A549 (cell line): ENCODE measurements around the gene CLDN4. TPM values are rescaled to one million over a fixed set of nuclear protein-coding genes. Genes with fewer than 3 reads are reported as not detected.

Experiments used
- ATAC-seq, 2 experiments: fragments of 200-7000 bp in 1 of 2; fragments of >200 bp in 1 of 2; cut with Nextera tagmentation in 1 of 2; cut with Tn5 transposase in 1 of 2; 3 replicates each; pipeline versions ENCODE4 v1.8.0 to v1.9.1; 2018 to 2020; ENCODE audit warnings: mild to moderate bottlenecking in 1 of 2, moderate library complexity in 1 of 2
- CTCF ChIA-PET: fragments of 300-600 bp; sonication (Branson Sonifier 250); formaldehyde crosslinking; extraction: SDS; loops from one replicate; lab custom pipeline; 2021; ENCODE audit warnings: antibody characterized with exemption, inconsistent platforms; lab: Yijun Ruan, JAX
- POLR2A ChIA-PET: fragments of 350-600 bp; formaldehyde crosslinking; extraction: SDS; loops from one replicate; lab custom pipeline; 2021; ENCODE audit warnings: antibody characterized with exemption, inconsistent platforms; lab: Yijun Ruan, JAX
- DNase-seq, 2 experiments: peaks; one replicate each; pipeline versions ENCODE4 v3.0.0 to v3.0.0-alpha.2; 2011 to 2016; ENCODE audit warnings: low read depth in 1 of 2, low spot score in 1 of 2
- FAIRE-seq: peaks from 2 replicates; lab custom pipeline; 2011; peaks lifted over from hg19 to GRCh38; lab: Jason Lieb, UNC
- H3K27ac ChIP-seq, 2 experiments: fragments of >200 bp; sonication (Bioruptor Twin); formaldehyde crosslinking; 3 replicates each; pipeline ENCODE4 v1.5.1; 2016 to 2017
- H3K4me1 ChIP-seq: fragments of >200 bp; sonication (Bioruptor Twin); formaldehyde crosslinking; 3 replicates; pipeline ENCODE4 v1.6.1; 2016
- H3K4me2 ChIP-seq: fragments of >200 bp; sonication (Bioruptor Twin); formaldehyde crosslinking; 3 replicates; pipeline ENCODE4 v1.6.1; 2016
- H3K4me3 ChIP-seq: fragments of >200 bp; sonication (Bioruptor Twin); formaldehyde crosslinking; 3 replicates; pipeline ENCODE4 v1.5.1; 2016
- H3K9me3 ChIP-seq: fragments of >200 bp; sonication (Bioruptor Twin); formaldehyde crosslinking; 3 replicates; pipeline ENCODE4 v1.6.1; 2016
- ESRRA ChIP-seq: fragments of 150-350 bp; IDR thresholded peaks from 2 replicates; pipeline ENCODE4 v1.6.1; 2014; ENCODE audit warnings: mild to moderate bottlenecking, low read length, borderline replicate concordance
- FOSL2 ChIP-seq, 2 experiments: fragments of 450-650 bp in 1 of 2; fragments of >200 bp in 1 of 2; sonication (Bioruptor Twin) in 1 of 2; formaldehyde crosslinking; IDR thresholded peaks; 2 replicates each; pipeline versions ENCODE4 v1.5.0 to v1.6.1; 2016 to 2020; ENCODE audit warnings: mild to moderate bottlenecking in 1 of 2, moderate library complexity in 1 of 2
- GATA3 ChIP-seq: IDR thresholded peaks from 2 replicates; pipeline ENCODE4 v1.6.1; 2012; ENCODE audit warnings: borderline replicate concordance
- HOXB13 ChIP-seq: fragments of 250-450 bp; sonication (Bioruptor Pico); IDR thresholded peaks from 2 replicates; pipeline ENCODE4 v1.5.0; 2020; ENCODE audit warnings: low read depth, mild to moderate bottlenecking, moderate library complexity
- HOXB5 ChIP-seq: fragments of 250-450 bp; sonication (Bioruptor Pico); IDR thresholded peaks from 2 replicates; pipeline ENCODE4 v1.5.0; 2020; ENCODE audit warnings: mild to moderate bottlenecking, moderate library complexity
- JUN ChIP-seq, 2 experiments: fragments of >200 bp; sonication (Bioruptor Twin); formaldehyde crosslinking; IDR thresholded peaks; 2 replicates in 1 of 2; 3 replicates in 1 of 2; pipeline ENCODE4 v1.6.1; 2016 to 2017
- JUNB ChIP-seq: fragments of >200 bp; sonication (Bioruptor Twin); formaldehyde crosslinking; IDR thresholded peaks from 2 replicates; pipeline ENCODE4 v1.6.1; 2016
- MAZ ChIP-seq: fragments of 150-350 bp; IDR thresholded peaks from 2 replicates; pipeline ENCODE4 v1.6.1; 2014; ENCODE audit warnings: antibody characterized with exemption, low read depth, low read length, borderline replicate concordance
- POLR2A ChIP-seq: IDR thresholded peaks from 2 replicates; pipeline ENCODE4 v1.6.1; 2012; ENCODE audit warnings: mild to moderate bottlenecking, low read length
- RCOR1 ChIP-seq: fragments of 150-350 bp; IDR thresholded peaks from 2 replicates; pipeline ENCODE4 v1.6.1; 2014; ENCODE audit warnings: antibody characterized with exemption, low read length, low read depth
- RNF2 ChIP-seq: fragments of 200-600 bp; sonication (generic); IDR thresholded peaks from 2 replicates; pipeline ENCODE4 v1.6.1; 2016; ENCODE audit warnings: low read depth, mild to moderate bottlenecking, antibody characterized with exemption, moderate library complexity, borderline replicate concordance
- ZFP36 ChIP-seq: fragments of 450-650 bp; IDR thresholded peaks from 2 replicates; pipeline ENCODE4 v1.6.1; 2014; ENCODE audit warnings: borderline replicate concordance; ENCODE audit not compliant: partially characterized antibody
- WGBS: methylation state at CpG from one replicate; pipeline ENCODE4 v1.1.6; 2017; ENCODE audit errors: missing lambda C conversion rate; 5-methylcytosine and 5-hydroxymethylcytosine counted together
- polyA plus RNA-seq, 4 experiments: library from polyadenylated mRNA; depleted of rRNA in 3 of 4; stranded (reverse); fragments of >200 nt; fragmentation: RNase III in 1 of 4; extraction: RNeasy Plus Mini Kit Qiagen cat#74134 plus additional on column Dnase treatment in 1 of 4; gene quantifications; 2 replicates in 3 of 4; 3 replicates in 1 of 4; pipeline ENCODE4 v1.2.3, GENCODE V29; 2011 to 2017
- TF ChIP-seq, protein P1 (sequence below): IDR thresholded peaks from 2 replicates; pipeline ENCODE4 v1.6.1; 2012
- TF ChIP-seq, protein P2 (sequence below): fragments of >200 bp; sonication (Bioruptor Twin); formaldehyde crosslinking; IDR thresholded peaks from 3 replicates; pipeline ENCODE4 v1.5.1; 2016
- TF ChIP-seq, protein P3 (sequence below): fragments of >200 bp; sonication (Bioruptor Twin); formaldehyde crosslinking; IDR thresholded peaks from 2 replicates; pipeline ENCODE4 v1.6.1; 2016
- TF ChIP-seq, protein P4 (sequence below): fragments of 250-450 bp; sonication (Bioruptor Pico); IDR thresholded peaks from 2 replicates; pipeline ENCODE4 v1.5.0; 2020; ENCODE audit warnings: low read depth, mild to moderate bottlenecking, moderate library complexity
- TF ChIP-seq, protein P5 (sequence below): fragments of >200 bp; sonication (Bioruptor Twin); formaldehyde crosslinking; IDR thresholded peaks from 3 replicates; pipeline ENCODE4 v1.6.1; 2016
- TF ChIP-seq, protein P6 (sequence below): IDR thresholded peaks from 2 replicates; pipeline ENCODE4 v1.6.1; 2012; ENCODE audit warnings: low read depth, borderline replicate concordance

CLDN4 gene
- polyA plus RNA-seq, 2 of the 4 experiments (the other 2 are of a cell fraction): 1.5 to 2.4 TPM

DNA sequence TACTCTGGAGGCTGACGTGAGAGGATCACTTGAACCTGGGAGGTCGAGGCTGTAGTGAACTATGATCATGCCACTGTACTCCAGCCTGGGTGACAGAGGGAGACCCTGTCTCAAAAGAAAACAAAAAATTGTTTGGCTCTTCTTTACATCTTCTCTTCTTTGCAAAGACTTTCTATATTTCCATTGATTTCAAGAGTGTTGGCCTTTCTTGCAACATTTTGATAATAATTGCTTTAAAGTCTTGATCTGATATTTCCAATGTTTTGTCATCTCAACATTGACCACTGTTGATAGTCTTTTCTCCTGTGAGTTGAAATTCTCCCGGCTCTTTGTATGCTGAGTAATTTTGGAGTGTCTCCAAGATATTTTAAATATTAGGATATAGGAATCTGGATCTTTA is 17.8 kb upstream of the CLDN4 start (continued):
- TF ChIP-seq, protein P1, sequence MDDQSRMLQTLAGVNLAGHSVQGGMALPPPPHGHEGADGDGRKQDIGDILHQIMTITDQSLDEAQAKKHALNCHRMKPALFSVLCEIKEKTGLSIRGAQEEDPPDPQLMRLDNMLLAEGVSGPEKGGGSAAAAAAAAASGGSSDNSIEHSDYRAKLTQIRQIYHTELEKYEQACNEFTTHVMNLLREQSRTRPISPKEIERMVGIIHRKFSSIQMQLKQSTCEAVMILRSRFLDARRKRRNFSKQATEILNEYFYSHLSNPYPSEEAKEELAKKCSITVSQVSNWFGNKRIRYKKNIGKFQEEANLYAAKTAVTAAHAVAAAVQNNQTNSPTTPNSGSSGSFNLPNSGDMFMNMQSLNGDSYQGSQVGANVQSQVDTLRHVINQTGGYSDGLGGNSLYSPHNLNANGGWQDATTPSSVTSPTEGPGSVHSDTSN: no peak
- TF ChIP-seq JUNB: no peak

DNA sequence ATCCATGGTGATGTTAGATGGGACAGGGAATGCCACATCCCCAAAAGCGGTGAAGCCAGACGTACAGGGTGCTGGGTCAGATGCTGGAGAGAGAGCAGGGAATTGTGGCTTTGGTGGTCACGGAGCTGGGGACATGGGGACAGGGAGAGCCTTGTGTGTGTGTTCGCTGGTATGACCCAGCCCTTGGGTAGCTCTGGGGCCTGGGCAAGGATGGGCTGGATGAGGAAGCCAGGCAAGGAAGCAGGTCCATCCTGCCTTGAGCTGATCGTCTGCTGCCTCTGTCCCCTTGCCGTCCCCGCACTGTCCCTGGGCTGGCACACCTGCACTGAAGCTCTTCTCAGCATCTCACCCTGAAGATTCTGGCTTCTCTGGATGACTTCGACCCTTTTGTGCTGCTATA is 15.4 kb upstream of the CLDN4 start:
- POLR2A ChIA-PET: interaction anchor here (0.7 kb wide), 1 partner anchor 212 kb away, joined by 6 read pairs; no protein-coding TSS in a partner anchor
- DNase-seq: no peak
- TF ChIP-seq RCOR1 (no peak), FOSL2 (IDR thresholded peaks at IDR 0.05) (no peak), FOSL2 (CRISPR knock-in tag; IDR thresholded peaks at IDR 0.05) (no peak), GATA3 (no peak)
- TF ChIP-seq, protein P2, sequence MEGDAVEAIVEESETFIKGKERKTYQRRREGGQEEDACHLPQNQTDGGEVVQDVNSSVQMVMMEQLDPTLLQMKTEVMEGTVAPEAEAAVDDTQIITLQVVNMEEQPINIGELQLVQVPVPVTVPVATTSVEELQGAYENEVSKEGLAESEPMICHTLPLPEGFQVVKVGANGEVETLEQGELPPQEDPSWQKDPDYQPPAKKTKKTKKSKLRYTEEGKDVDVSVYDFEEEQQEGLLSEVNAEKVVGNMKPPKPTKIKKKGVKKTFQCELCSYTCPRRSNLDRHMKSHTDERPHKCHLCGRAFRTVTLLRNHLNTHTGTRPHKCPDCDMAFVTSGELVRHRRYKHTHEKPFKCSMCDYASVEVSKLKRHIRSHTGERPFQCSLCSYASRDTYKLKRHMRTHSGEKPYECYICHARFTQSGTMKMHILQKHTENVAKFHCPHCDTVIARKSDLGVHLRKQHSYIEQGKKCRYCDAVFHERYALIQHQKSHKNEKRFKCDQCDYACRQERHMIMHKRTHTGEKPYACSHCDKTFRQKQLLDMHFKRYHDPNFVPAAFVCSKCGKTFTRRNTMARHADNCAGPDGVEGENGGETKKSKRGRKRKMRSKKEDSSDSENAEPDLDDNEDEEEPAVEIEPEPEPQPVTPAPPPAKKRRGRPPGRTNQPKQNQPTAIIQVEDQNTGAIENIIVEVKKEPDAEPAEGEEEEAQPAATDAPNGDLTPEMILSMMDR: no peak
- Histone ChIP-seq H3K9me3 (no peaks in the 10 kb centered on the region), H3K4me2 (no peak overlapping the region), H3K4me3 (no peak overlapping the region), H3K27ac (no peak overlapping the region), H3K4me1 (no peaks in the 10 kb centered on the region)
- 63% methylated on average over 8 of the region's 8 CpGs for WGBS
- FAIRE-seq: no peak
- CTCF ChIA-PET: interaction anchor here (0.6 to 4.5 kb wide), 6 partner anchors 12 to 209 kb away, joined by 3 to 36 read pairs (median 3); no protein-coding TSS in a partner anchor
- no peak for ATAC-seq

DNA sequence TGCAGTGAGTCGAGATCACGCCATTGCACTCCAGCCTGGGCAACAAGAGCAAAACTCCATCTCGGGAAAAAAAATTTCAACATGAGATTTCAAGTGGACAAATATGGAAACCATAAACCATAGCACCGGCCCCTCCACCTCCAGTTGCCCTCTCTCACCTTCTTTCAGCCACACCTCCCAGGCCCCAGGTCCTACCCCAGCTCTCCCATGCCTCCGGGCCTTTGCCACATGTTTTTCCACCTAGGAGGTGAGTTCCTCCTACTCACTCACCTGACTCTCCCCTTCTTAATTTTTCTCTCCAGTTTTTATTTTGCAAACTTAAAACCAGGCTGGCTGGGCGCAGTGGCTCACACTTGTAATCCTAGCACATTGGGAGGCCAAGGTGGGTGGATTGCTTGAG is 13.7 kb upstream of the CLDN4 start:
- POLR2A ChIA-PET: no interaction called here
- no peak for ATAC-seq
- no peak overlapping the region for H3K27ac ChIP-seq
- no peak for DNase-seq
- CTCF ChIA-PET: interaction anchor here (1.5 to 4.5 kb wide), 2 partner anchors 12 to 39 kb away, joined by 3 to 36 read pairs; no protein-coding TSS in a partner anchor
- TF ChIP-seq MAZ (no peak), HOXB5 (CRISPR knock-in tag) (no peak), JUN (IDR thresholded peaks at IDR 0.05) (no peak), ZFP36 (no peak), RNF2 (no peak), ESRRA (no peak), HOXB13 (CRISPR knock-in tag) (no peak), GATA3 (no peak), POLR2A (no peak)
- TF ChIP-seq, protein P3, sequence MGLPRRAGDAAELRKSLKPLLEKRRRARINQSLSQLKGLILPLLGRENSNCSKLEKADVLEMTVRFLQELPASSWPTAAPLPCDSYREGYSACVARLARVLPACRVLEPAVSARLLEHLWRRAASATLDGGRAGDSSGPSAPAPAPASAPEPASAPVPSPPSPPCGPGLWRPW: no peak
- TF ChIP-seq, protein P4, sequence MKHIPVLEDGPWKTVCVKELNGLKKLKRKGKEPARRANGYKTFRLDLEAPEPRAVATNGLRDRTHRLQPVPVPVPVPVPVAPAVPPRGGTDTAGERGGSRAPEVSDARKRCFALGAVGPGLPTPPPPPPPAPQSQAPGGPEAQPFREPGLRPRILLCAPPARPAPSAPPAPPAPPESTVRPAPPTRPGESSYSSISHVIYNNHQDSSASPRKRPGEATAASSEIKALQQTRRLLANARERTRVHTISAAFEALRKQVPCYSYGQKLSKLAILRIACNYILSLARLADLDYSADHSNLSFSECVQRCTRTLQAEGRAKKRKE (CRISPR knock-in tag): no peak
- TF ChIP-seq, protein P5, sequence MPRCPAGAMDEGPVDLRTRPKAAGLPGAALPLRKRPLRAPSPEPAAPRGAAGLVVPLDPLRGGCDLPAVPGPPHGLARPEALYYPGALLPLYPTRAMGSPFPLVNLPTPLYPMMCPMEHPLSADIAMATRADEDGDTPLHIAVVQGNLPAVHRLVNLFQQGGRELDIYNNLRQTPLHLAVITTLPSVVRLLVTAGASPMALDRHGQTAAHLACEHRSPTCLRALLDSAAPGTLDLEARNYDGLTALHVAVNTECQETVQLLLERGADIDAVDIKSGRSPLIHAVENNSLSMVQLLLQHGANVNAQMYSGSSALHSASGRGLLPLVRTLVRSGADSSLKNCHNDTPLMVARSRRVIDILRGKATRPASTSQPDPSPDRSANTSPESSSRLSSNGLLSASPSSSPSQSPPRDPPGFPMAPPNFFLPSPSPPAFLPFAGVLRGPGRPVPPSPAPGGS: no peak
- TF ChIP-seq, protein P6, sequence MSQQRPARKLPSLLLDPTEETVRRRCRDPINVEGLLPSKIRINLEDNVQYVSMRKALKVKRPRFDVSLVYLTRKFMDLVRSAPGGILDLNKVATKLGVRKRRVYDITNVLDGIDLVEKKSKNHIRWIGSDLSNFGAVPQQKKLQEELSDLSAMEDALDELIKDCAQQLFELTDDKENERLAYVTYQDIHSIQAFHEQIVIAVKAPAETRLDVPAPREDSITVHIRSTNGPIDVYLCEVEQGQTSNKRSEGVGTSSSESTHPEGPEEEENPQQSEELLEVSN: no peak
- TF ChIP-seq, all 56 proteins: peak for 0
- no peaks in the 10 kb centered on the region for H3K9me3 ChIP-seq
- no peak overlapping the region for H3K4me3 ChIP-seq
- 87% methylated on average over 6 of the region's 6 CpGs for WGBS
- no peak for FAIRE-seq
- H3K4me2 ChIP-seq: no peak overlapping the region
- H3K4me1 ChIP-seq: peaks cover 8% of the 10 kb centered on the region
